Spleen (tissue), 7 donors: ENCODE results near the gene CTXN1.

Experiments used
- POLR2A ChIP-seq, 3 donors: fragments of 450-650 bp; IDR thresholded peaks; one replicate each; pipeline ENCODE4 v1.5.1; 2017; ENCODE audit warnings: antibody characterized with exemption in 3 of 3, mild to moderate bottlenecking in 1 of 3
- POLR2AphosphoS5 ChIP-seq, 3 donors: sonication (generic); formaldehyde crosslinking; IDR thresholded peaks; one replicate each; pipeline ENCODE4 v1.5.1; 2017; ENCODE audit warnings: antibody characterized with exemption in 3 of 3
- TF ChIP-seq, protein P1 (sequence below), 11 experiments: fragments of 200-600 bp in 7 of 11; fragments of 450-650 bp in 4 of 11; sonication (generic) in 4 of 11; IDR thresholded peaks in 8 of 11; conservative IDR thresholded peaks in 3 of 11; 1 replicate in 7 of 11; 2 replicates in 4 of 11; pipeline versions ENCODE4 v1.4.0 to v1.8.0; 2016 to 2021; ENCODE audit warnings: antibody characterized with exemption in 11 of 11, inconsistent platforms in 4 of 11, mild to moderate bottlenecking in 1 of 11
- donor health status: DM: no; HTN: no; CAD: no; lungs with moderate emphysema.
- donor health status: DM: no; HTN: no; CAD: no.
- donor health status: DM: no; HTN: no; CAD: no.

GRCh38 chr19:7933828-7934725 lies 8.1 kb upstream of the CTXN1 start:
- TF ChIP-seq, protein P1, sequence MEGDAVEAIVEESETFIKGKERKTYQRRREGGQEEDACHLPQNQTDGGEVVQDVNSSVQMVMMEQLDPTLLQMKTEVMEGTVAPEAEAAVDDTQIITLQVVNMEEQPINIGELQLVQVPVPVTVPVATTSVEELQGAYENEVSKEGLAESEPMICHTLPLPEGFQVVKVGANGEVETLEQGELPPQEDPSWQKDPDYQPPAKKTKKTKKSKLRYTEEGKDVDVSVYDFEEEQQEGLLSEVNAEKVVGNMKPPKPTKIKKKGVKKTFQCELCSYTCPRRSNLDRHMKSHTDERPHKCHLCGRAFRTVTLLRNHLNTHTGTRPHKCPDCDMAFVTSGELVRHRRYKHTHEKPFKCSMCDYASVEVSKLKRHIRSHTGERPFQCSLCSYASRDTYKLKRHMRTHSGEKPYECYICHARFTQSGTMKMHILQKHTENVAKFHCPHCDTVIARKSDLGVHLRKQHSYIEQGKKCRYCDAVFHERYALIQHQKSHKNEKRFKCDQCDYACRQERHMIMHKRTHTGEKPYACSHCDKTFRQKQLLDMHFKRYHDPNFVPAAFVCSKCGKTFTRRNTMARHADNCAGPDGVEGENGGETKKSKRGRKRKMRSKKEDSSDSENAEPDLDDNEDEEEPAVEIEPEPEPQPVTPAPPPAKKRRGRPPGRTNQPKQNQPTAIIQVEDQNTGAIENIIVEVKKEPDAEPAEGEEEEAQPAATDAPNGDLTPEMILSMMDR (IDR thresholded peaks at IDR 0.05 in 8 of 11, conservative IDR thresholded peaks at IDR 0.05 in 3 of 11), result peak in 1 of 11 experiments; percentile 19
- TF ChIP-seq POLR2A (IDR thresholded peaks at IDR 0.05) (no peak), POLR2AphosphoS5 (IDR thresholded peaks at IDR 0.05) (peak in 2 of 3 donors; percentile 51 to 54)
